ENCODE measurements around the gene NHLRC4.

GRCh38 chr16:525520-526180, 41.2 kb upstream of the NHLRC4 start:
- TF ChIP-seq POLR2A (IDR thresholded peaks at IDR 0.05) (no peak), POLR2AphosphoS5 (IDR thresholded peaks at IDR 0.05; ENCODE audit: insufficient read depth in 1 of 2, low read depth in 1 of 2) (peak in 1 of 2 donors; percentile 67)

Measured in vagina (tissue), 2 donors.